Parathyroid adenoma (tissue), 2 donors: ENCODE measurements around the gene CCDC6.
"Not testable (repeated sequence)": the region's sequence is repeated elsewhere in the genome, so short reads cannot be mapped to it uniquely, and the experiment has no call there.

ENCODE experiments used
- H2AFZ ChIP-seq: fragments of 300-600 bp; sonication (generic); one replicate; pipeline ENCODE4 v1.7.0; 2017; ENCODE audit warnings: antibody characterized with exemption, mild to moderate bottlenecking
- H3K27ac ChIP-seq: fragments of 300-600 bp; sonication (generic); one replicate; pipeline ENCODE4 v1.7.0; 2017
- H3K27me3 ChIP-seq: fragments of 300-600 bp; sonication (generic); one replicate; pipeline ENCODE4 v1.7.0; 2017; ENCODE audit warnings: low read length; ENCODE audit not compliant: control insufficient read depth, insufficient read depth
- H3K36me3 ChIP-seq: fragments of 300-600 bp; sonication (generic); one replicate; pipeline ENCODE4 v1.7.0; 2017; ENCODE audit warnings: low read length; ENCODE audit not compliant: control insufficient read depth, insufficient read depth
- H3K4me1 ChIP-seq: fragments of 300-600 bp; sonication (generic); one replicate; pipeline ENCODE4 v1.7.0; 2017; ENCODE audit warnings: control low read depth
- H3K4me2 ChIP-seq: fragments of 300-600 bp; sonication (generic); one replicate; pipeline ENCODE4 v1.7.0; 2017; ENCODE audit warnings: low read length
- H3K4me3 ChIP-seq: fragments of 300-600 bp; sonication (generic); one replicate; pipeline ENCODE4 v1.7.0; 2017; ENCODE audit warnings: low read depth, low read length
- H3K79me2 ChIP-seq: fragments of 300-600 bp; sonication (generic); one replicate; pipeline ENCODE4 v1.7.0; 2017; ENCODE audit warnings: control low read depth
- H3K9ac ChIP-seq: fragments of 300-600 bp; sonication (generic); one replicate; pipeline ENCODE4 v1.7.0; 2017; ENCODE audit warnings: mild to moderate bottlenecking
- H3K9me3 ChIP-seq: fragments of 300-600 bp; sonication (generic); one replicate; pipeline ENCODE4 v1.7.0; 2017; ENCODE audit warnings: low read length; ENCODE audit not compliant: control insufficient read depth
- TF ChIP-seq, protein P1 (sequence below): fragments of 300-600 bp; sonication (generic); IDR thresholded peaks from one replicate; pipeline ENCODE4 v1.7.0; 2017; ENCODE audit warnings: antibody characterized with exemption, mild to moderate bottlenecking
- donor health status: primary hyperparathyroidism.

The CCDC6 gene

DNA sequence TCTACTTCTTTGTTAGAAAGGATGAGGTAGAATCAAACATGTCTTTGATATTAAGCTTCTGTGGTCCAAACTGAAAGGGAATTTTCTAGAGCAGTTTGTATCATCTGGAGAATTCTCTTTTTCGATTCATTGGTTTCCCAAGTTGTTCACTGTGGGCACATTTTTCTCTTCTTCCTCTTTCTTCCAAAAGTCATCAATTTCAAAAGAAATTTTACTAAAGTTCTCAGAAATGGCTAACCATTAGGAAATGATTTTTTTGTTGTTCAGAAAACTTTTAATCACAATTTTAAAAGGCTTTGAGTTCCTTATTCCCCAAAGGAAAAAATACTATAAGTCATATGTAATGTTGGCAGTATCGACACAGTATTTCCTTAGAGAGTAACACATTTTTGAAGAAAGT is 28.3 kb upstream of the CCDC6 start:
- no peak overlapping the region for H3K9ac ChIP-seq
- no peak overlapping the region for H2AFZ ChIP-seq
- no peaks in the 10 kb centered on the region for H3K27me3 ChIP-seq
- no peaks in the 10 kb centered on the region for H3K9me3 ChIP-seq
- H3K79me2 ChIP-seq: no peaks in the 10 kb centered on the region
- H3K27ac ChIP-seq: no peak overlapping the region
- H3K4me3 ChIP-seq: no peak overlapping the region
- H3K4me1 ChIP-seq: no peaks in the 10 kb centered on the region
- TF ChIP-seq, protein P1, sequence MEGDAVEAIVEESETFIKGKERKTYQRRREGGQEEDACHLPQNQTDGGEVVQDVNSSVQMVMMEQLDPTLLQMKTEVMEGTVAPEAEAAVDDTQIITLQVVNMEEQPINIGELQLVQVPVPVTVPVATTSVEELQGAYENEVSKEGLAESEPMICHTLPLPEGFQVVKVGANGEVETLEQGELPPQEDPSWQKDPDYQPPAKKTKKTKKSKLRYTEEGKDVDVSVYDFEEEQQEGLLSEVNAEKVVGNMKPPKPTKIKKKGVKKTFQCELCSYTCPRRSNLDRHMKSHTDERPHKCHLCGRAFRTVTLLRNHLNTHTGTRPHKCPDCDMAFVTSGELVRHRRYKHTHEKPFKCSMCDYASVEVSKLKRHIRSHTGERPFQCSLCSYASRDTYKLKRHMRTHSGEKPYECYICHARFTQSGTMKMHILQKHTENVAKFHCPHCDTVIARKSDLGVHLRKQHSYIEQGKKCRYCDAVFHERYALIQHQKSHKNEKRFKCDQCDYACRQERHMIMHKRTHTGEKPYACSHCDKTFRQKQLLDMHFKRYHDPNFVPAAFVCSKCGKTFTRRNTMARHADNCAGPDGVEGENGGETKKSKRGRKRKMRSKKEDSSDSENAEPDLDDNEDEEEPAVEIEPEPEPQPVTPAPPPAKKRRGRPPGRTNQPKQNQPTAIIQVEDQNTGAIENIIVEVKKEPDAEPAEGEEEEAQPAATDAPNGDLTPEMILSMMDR: no peak
- no peaks in the 10 kb centered on the region for H3K36me3 ChIP-seq
- no peak overlapping the region for H3K4me2 ChIP-seq

DNA sequence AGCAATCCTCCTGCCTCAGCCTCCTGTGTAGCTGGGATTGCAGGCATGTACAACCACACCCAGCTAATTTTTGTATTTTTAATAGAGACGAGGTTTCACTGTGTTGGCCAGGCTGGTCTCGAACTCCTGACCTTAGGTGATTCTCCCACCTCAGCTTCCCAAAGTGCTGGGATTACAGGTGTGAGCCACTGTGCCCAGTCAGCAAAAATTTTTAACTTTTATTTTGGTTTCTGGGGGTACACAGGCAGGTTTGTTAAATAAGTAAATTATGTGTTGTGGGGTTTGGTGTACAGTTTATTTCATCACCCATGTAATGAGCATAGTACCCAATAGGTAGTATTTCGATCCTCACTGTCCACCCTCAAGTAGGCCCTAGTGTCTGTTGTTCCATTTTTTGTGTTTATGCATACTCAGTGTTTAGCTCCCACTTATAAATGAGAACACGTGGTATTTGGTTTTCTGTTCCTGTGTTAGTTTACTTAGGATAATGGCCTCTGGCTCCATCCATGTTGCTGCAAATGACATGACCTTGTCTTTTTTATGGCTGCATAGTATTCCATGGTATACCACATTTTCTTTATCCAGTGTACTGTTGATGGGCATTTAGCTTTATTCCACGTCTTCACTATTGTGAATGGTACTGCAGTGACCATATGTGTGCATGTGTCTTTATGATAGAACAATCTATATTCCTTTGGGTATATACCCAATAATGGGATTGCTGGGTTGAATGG is 24.6 kb upstream of the CCDC6 start:
- H3K4me2 ChIP-seq, H3K4me1 ChIP-seq, H3K79me2 ChIP-seq, H2AFZ ChIP-seq, H3K27ac ChIP-seq, H3K9ac ChIP-seq, H3K36me3 ChIP-seq, H3K4me3 ChIP-seq, H3K27me3 ChIP-seq, H3K9me3 ChIP-seq: not testable (repeated sequence)

DNA sequence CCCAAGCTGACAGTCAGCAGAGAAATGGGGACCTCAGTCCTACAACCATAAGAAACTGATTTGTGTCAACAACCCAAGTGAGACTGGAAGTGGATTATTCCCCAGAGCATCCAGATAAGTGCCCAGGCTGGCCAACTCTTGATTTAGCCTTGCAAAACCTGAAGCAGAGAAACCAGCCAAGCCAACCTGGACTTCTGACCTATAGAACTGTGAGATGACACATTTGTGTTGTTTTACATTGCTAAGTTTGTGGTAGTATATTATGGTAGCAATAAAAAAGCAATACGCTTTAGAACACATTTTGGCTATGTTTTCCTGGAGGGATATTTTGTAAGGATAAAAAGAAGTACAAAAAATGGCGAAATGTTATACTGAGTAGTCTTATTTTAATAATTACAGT is 19.7 kb upstream of the CCDC6 start:
- Histone ChIP-seq H3K4me2 (no peak overlapping the region), H3K9ac (no peak overlapping the region)
- TF ChIP-seq, protein P1: no peak

DNA sequence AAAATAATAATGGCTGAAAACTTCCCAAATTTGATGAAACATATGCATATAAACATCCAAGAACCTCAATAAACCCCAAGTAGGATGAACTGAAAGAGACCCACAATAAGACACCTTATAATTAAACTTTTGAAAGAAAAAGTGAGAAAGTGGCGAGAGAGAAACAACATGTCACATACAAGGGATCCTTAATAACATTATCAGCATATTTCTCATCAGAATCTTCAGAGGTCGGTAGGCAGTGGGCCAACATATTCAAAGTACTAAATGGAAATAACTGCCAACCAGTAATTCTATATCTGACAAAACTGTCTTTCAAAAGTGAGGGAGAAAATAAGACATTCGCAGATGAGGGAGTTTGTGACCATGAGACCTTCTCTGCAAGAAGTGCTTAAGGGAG is 16.6 kb upstream of the CCDC6 start:
- Histone ChIP-seq H3K27me3 (no peaks in the 10 kb centered on the region), H3K79me2 (no peaks in the 10 kb centered on the region), H3K27ac (no peak overlapping the region), H3K4me3 (no peak overlapping the region), H3K36me3 (no peaks in the 10 kb centered on the region), H3K9me3 (no peaks in the 10 kb centered on the region), H3K4me1 (no peaks in the 10 kb centered on the region), H2AFZ (no peak overlapping the region), H3K9ac (no peak overlapping the region), H3K4me2 (no peak overlapping the region)
- TF ChIP-seq, protein P1: no peak

More for the DNA sequence above, 19.7 kb upstream of the CCDC6 start:
- H3K4me3 ChIP-seq: no peak overlapping the region
- no peaks in the 10 kb centered on the region for H3K9me3 ChIP-seq
- no peaks in the 10 kb centered on the region for H3K36me3 ChIP-seq
- H2AFZ ChIP-seq: no peak overlapping the region
- H3K27me3 ChIP-seq: no peaks in the 10 kb centered on the region
- no peaks in the 10 kb centered on the region for H3K79me2 ChIP-seq
- no peaks in the 10 kb centered on the region for H3K4me1 ChIP-seq
- no peak overlapping the region for H3K27ac ChIP-seq

DNA sequence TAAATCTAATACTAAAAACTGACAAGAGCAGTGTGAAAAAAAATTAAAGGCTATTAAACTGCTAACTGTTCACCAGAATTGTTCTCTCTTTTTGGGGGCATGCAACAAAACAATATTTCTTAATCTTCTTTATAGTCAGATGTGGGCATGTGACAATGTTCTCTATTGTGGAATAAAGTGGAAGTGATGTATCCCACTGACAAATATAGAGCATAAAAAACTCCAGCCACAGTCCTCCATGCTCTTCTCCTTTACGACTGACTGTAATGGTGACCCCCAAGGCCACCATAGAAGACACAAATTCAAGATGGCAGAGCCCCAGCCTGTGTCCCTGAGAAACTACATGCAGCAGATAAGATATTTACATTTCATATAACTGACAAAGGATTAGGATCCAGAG is 11.6 kb upstream of the CCDC6 start:
- Histone ChIP-seq H3K79me2 (no peaks in the 10 kb centered on the region), H3K9me3 (no peaks in the 10 kb centered on the region), H3K27ac (no peak overlapping the region), H3K4me1 (no peaks in the 10 kb centered on the region), H3K27me3 (no peaks in the 10 kb centered on the region), H3K4me2 (no peak overlapping the region), H2AFZ (no peak overlapping the region), H3K36me3 (no peaks in the 10 kb centered on the region), H3K9ac (no peak overlapping the region), H3K4me3 (no peak overlapping the region)
- TF ChIP-seq, protein P1: no peak
